Cardiac fibroblast (primary cell): Measurements from ENCODE around the gene SPATA7.

ENCODE experiments used
- DNase-seq, 2 donors: peaks; one replicate each; pipeline versions ENCODE4 v3.0.0 to v3.0.0-alpha.2; 2010; ENCODE audit warnings: low read depth in 2 of 2
- H3K4me3 ChIP-seq, 2 donors: replicated peaks in 1 of 2; 1 replicate in 1 of 2; 2 replicates in 1 of 2; pipeline ENCODE4 v1.5.1; 2011; ENCODE audit warnings: low read depth in 2 of 2, low read length in 2 of 2, mild to moderate bottlenecking in 2 of 2, moderate library complexity in 1 of 2
- TF ChIP-seq, protein P1 (sequence below): IDR thresholded peaks from one replicate; pipeline ENCODE4 v1.5.1; 2011; ENCODE audit warnings: low read depth, mild to moderate bottlenecking, low read length, inconsistent platforms

The SPATA7 gene

DNA sequence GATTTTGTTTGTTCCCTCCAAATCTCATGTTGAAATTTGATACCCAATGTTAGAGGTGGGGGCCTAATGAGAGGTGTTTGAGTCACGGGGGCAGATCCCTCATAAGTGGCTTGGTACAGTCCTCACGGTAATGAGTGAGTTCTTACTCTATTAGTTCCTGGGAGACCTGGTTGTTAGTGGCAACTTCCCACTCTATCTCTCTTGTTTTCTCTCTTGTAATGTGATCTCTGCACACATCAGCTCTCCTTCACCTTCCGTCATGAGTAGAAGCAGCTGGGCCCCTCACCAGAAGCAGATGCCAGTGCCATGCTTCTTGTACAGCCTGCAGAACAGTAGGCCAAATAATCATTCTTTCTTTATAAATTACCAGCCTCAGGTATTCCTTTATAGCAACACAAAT lies 32.8 kb upstream of the SPATA7 start:
- TF ChIP-seq, protein P1, sequence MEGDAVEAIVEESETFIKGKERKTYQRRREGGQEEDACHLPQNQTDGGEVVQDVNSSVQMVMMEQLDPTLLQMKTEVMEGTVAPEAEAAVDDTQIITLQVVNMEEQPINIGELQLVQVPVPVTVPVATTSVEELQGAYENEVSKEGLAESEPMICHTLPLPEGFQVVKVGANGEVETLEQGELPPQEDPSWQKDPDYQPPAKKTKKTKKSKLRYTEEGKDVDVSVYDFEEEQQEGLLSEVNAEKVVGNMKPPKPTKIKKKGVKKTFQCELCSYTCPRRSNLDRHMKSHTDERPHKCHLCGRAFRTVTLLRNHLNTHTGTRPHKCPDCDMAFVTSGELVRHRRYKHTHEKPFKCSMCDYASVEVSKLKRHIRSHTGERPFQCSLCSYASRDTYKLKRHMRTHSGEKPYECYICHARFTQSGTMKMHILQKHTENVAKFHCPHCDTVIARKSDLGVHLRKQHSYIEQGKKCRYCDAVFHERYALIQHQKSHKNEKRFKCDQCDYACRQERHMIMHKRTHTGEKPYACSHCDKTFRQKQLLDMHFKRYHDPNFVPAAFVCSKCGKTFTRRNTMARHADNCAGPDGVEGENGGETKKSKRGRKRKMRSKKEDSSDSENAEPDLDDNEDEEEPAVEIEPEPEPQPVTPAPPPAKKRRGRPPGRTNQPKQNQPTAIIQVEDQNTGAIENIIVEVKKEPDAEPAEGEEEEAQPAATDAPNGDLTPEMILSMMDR, result no peak
- DNase-seq, result no peak
- H3K4me3 ChIP-seq, result no peak overlapping the region

DNA sequence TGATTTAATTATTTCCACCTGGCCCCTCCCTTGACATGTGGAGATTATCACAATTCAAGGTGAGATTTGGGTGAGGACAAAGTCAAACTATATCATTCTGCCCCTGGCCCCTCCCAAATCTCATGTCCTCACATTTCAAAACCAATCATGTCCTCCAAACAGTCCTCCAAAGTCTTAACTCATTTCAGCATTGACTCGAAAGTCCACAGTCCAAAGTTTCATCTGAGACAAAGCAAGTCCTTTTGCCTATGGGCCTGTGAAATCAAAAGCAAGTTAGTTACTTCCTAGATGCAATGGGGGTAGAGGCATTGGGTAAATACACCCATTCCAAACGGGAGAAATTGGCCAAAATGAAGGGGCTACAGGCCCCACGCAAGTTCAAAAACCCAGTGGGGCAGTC lies 31.1 kb upstream of the SPATA7 start:
- no peak for DNase-seq
- TF ChIP-seq, protein P1, result no peak
- H3K4me3 ChIP-seq, result no peak overlapping the region

DNA sequence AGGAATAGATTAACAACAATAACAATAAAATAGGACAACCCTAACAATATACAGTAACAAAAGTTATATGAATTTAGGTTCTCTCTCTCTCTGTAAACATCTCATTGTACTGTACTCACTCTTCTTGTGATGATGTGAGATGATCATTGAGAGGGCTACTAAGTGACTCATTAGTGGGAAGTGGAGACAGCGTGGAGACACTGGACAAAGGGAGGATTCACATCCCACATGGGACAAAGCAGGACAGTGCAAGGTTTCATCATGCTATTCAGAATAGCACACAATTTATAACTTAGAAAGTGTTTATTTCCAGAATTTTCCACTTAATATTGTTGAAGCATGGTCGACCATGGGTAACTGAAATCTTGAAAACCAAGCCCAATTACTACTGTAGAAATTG lies 26.0 kb upstream of the SPATA7 start:
- TF ChIP-seq, protein P1, result no peak
- no peak for DNase-seq
- no peak overlapping the region for H3K4me3 ChIP-seq

DNA sequence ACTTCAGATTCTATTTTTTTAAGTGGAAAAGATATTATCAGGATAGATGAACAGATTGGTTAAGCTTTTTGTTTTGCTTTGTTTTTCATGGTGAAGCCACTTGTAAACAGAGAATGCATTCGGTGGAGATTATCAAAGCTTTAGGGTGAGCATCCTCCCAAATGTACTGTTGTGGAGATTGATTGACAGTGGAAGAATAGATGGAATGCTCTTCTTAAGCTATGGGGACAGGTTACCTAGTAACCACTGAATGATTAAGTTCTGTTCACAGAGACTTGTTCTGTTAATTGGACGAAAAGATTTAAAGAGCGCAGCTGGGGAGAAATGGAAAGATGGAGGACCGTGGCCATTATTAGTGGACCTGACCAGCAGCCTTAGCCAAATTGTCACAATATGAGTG lies 21.8 kb upstream of the SPATA7 start:
- no peak for DNase-seq
- H3K4me3 ChIP-seq, result no peak overlapping the region
- TF ChIP-seq, protein P1, result no peak

DNA sequence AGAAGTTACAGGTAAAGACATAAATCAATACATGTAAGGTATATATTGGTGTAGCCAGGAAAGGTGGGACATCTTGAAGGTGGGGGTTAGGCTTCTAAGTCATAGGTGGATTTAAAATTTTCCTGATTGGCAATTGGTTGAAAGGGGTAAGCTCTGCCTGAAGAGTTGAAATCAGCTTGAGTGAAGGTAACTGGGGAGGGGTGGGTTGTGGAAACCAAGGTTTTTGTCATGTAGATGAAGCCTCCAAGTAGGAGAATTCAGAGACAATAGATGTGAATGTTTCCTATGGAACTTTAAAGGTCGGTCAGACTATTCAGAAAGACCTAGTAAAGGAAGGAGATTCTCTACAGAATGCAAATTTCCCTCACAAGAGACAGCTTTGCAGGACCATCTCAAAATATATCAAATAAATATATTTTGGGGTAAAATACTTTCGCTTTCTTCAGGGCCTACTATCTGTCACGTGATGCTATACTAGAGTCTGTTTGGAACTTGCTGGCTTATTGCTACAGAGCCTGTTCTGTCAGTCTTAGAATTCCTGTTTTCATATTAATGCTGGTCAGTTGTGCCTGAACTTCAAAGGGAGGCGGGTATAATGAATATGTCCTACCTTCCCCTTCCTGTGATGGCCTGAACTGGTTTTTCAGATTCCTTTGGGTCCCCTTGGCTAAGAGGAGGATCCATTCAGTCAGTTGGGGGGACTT lies 20.6 kb upstream of the SPATA7 start:
- no peak for DNase-seq
- no peak overlapping the region for H3K4me3 ChIP-seq
- TF ChIP-seq, protein P1, result no peak

DNA sequence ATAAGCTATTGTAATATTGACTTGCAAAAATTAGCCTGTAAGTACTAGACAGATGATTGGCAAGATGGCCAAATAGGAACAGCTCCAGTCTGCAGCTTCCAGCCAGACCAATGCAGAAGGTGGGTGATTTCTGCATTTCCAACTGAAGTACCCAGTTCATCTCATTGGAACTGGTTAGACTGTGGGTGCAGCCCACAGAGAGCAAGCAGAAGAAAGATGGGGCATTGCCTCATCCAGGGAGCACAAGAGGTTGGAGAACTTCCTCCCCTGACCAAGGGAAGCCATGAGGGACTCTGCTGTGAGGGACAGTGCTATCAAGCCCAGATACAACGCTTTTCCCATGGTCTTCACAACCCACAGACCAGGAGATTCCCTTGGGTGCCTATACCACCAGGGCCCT lies 16.0 kb upstream of the SPATA7 start:
- no peak for DNase-seq
- TF ChIP-seq, protein P1, result no peak
- H3K4me3 ChIP-seq, result no peak overlapping the region
